ENCODE results near the gene MLIP. TPM values are rescaled to one million over a fixed set of nuclear protein-coding genes. Genes with fewer than 3 reads are reported as not detected.

Gene MLIP
- total RNA-seq, 1 experiment from 2014 or later = not detected

GRCh38 chr6:54238396-54238795, 127.2 kb downstream of the MLIP start:
- peaks cover 8% of the 10 kb centered on the region for H3K4me1 Mint-ChIP-seq
- no peak for ATAC-seq

DNA sequence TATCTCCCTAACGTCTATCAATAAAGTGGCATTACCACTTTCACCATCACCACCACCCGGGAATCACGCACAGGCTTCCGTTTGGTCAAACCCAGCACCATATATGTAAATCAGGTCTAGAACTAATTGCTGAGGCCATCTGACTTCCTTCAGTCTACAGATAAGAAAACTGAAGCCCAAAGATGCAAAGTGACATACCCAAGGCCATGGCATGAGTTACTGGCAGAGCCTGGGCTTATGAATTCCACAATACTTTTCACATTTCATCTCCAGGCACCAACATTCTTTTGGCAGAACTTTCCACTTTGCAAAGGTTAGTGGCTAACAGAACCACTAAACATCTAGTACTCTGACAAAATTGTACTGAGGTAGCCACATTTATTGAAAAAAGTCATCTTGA, 132.5 kb downstream of the MLIP start:
- ChIA-PET CTCF (interaction anchor here (1.0 to 2.2 kb wide), 9 partner anchors 21 to 288 kb away, joined by 3 to 26 read pairs (median 3); no protein-coding TSS in a partner anchor), POLR2A (no interaction called here)
- Mint-ChIP-seq H3K9me3 (no peaks in the 10 kb centered on the region), H3K4me3 (no peak overlapping the region), H3K27me3 (ENCODE audit: low read depth) (no peaks in the 10 kb centered on the region), H3K27ac (no peak overlapping the region), H3K4me1 (no peaks in the 10 kb centered on the region), H3K36me3 (no peaks in the 10 kb centered on the region)
- ATAC-seq = no peak
- no peak for DNase-seq (ENCODE audit: low spot score)
- no peak for TF ChIP-seq JAZF1 (CRISPR knock-in tag; IDR thresholded peaks at IDR 0.05)
- no peak for TF ChIP-seq SMAD3 (CRISPR knock-in tag; IDR thresholded peaks at IDR 0.05; ENCODE audit: borderline replicate concordance)
- no peak for TF ChIP-seq TCF7 (CRISPR knock-in tag; IDR thresholded peaks at IDR 0.05; ENCODE audit: low read depth)
- TF ChIP-seq, protein P1, sequence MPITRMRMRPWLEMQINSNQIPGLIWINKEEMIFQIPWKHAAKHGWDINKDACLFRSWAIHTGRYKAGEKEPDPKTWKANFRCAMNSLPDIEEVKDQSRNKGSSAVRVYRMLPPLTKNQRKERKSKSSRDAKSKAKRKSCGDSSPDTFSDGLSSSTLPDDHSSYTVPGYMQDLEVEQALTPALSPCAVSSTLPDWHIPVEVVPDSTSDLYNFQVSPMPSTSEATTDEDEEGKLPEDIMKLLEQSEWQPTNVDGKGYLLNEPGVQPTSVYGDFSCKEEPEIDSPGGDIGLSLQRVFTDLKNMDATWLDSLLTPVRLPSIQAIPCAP (CRISPR knock-in tag; IDR thresholded peaks at IDR 0.05) = no peak
- no peak for TF ChIP-seq FOXP1 (CRISPR knock-in tag; IDR thresholded peaks at IDR 0.05; ENCODE audit: borderline replicate concordance)
- TF ChIP-seq ZNF232 (CRISPR knock-in tag; IDR thresholded peaks at IDR 0.05) = no peak
- no peak for TF ChIP-seq TEAD1 (CRISPR knock-in tag; IDR thresholded peaks at IDR 0.05)
- no peak for TF ChIP-seq HMGA2 (CRISPR knock-in tag; IDR thresholded peaks at IDR 0.05)
- TF ChIP-seq JUN (CRISPR knock-in tag; IDR thresholded peaks at IDR 0.05) = no peak
- no peak for TF ChIP-seq NFE2L1 (CRISPR knock-in tag; IDR thresholded peaks at IDR 0.05)
- TF ChIP-seq PRRX2 (CRISPR knock-in tag; IDR thresholded peaks at IDR 0.05) = no peak
- TF ChIP-seq KAT7 (CRISPR knock-in tag; IDR thresholded peaks at IDR 0.05; ENCODE audit: borderline replicate concordance) = no peak
- TF ChIP-seq ZNF263 (CRISPR knock-in tag; IDR thresholded peaks at IDR 0.05; ENCODE audit: low read depth) = no peak
- TF ChIP-seq ZBTB21 (CRISPR knock-in tag; IDR thresholded peaks at IDR 0.05; ENCODE audit: borderline replicate concordance) = no peak
- no peak for TF ChIP-seq GRHL2 (CRISPR knock-in tag; IDR thresholded peaks at IDR 0.05; ENCODE audit: insufficient replicate concordance, severe bottlenecking)
- TF ChIP-seq, protein P2, sequence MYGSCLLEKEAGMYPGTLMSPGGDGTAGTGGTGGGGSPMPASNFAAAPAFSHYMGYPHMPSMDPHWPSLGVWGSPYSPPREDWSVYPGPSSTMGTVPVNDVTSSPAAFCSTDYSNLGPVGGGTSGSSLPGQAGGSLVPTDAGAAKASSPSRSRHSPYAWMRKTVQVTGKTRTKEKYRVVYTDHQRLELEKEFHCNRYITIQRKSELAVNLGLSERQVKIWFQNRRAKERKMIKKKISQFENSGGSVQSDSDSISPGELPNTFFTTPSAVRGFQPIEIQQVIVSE (CRISPR knock-in tag; IDR thresholded peaks at IDR 0.05; ENCODE audit: borderline replicate concordance) = no peak
- TF ChIP-seq, protein P3, sequence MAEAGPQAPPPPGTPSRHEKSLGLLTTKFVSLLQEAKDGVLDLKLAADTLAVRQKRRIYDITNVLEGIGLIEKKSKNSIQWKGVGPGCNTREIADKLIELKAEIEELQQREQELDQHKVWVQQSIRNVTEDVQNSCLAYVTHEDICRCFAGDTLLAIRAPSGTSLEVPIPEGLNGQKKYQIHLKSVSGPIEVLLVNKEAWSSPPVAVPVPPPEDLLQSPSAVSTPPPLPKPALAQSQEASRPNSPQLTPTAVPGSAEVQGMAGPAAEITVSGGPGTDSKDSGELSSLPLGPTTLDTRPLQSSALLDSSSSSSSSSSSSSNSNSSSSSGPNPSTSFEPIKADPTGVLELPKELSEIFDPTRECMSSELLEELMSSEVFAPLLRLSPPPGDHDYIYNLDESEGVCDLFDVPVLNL (CRISPR knock-in tag; IDR thresholded peaks at IDR 0.05; ENCODE audit: borderline replicate concordance, low read depth) = no peak
- TF ChIP-seq NR1H2 (CRISPR knock-in tag; IDR thresholded peaks at IDR 0.05) = no peak
- no peak for TF ChIP-seq MYBL2 (CRISPR knock-in tag; IDR thresholded peaks at IDR 0.05)

More at GRCh38 chr6:54238396-54238795, 127.2 kb downstream of the MLIP start:
- Mint-ChIP-seq H3K36me3 (no peaks in the 10 kb centered on the region), H3K27ac (no peak overlapping the region), H3K9me3 (0 out of 2 replicates have a peak, but pooled peaks cover 3% of the 10 kb centered on the region), H3K4me3 (no peak overlapping the region), H3K27me3 (ENCODE audit: low read depth) (no peaks in the 10 kb centered on the region)
- TF ChIP-seq KAT7 (CRISPR knock-in tag; IDR thresholded peaks at IDR 0.05; ENCODE audit: borderline replicate concordance) (no peak), AFF4 (CRISPR knock-in tag; IDR thresholded peaks at IDR 0.05; ENCODE audit: borderline replicate concordance) (no peak), ZNF423 (CRISPR knock-in tag; IDR thresholded peaks at IDR 0.05) (no peak), FOXK1 (CRISPR knock-in tag; IDR thresholded peaks at IDR 0.05) (no peak), ETV6 (CRISPR knock-in tag; IDR thresholded peaks at IDR 0.05) (no peak), SOX15 (CRISPR knock-in tag; IDR thresholded peaks at IDR 0.05) (no peak), TCF7 (CRISPR knock-in tag; IDR thresholded peaks at IDR 0.05; ENCODE audit: low read depth) (no peak), NR3C1 (CRISPR knock-in tag; conservative IDR thresholded peaks at IDR 0.05; ENCODE audit: low read depth) (no peak), NR1H2 (CRISPR knock-in tag; IDR thresholded peaks at IDR 0.05) (no peak), NR2C2 (CRISPR knock-in tag; IDR thresholded peaks at IDR 0.05) (no peak), EMX1 (CRISPR knock-in tag; IDR thresholded peaks at IDR 0.05) (no peak), ZNF138 (CRISPR knock-in tag; conservative IDR thresholded peaks at IDR 0.05) (no peak)
- TF ChIP-seq, protein P4, sequence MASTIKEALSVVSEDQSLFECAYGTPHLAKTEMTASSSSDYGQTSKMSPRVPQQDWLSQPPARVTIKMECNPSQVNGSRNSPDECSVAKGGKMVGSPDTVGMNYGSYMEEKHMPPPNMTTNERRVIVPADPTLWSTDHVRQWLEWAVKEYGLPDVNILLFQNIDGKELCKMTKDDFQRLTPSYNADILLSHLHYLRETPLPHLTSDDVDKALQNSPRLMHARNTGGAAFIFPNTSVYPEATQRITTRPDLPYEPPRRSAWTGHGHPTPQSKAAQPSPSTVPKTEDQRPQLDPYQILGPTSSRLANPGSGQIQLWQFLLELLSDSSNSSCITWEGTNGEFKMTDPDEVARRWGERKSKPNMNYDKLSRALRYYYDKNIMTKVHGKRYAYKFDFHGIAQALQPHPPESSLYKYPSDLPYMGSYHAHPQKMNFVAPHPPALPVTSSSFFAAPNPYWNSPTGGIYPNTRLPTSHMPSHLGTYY (CRISPR knock-in tag; IDR thresholded peaks at IDR 0.05) = no peak
- DNase-seq (ENCODE audit: low spot score) = no peak
- CTCF ChIA-PET = no interaction called here
- POLR2A ChIA-PET = no interaction called here
